PC-3 (cell line): ENCODE measurements around the gene METTL27. TPM values are rescaled to one million over a fixed set of nuclear protein-coding genes. Genes with fewer than 3 reads are reported as not detected.

Experiments
- ATAC-seq: fragments of 200-7000 bp; cut with Tn5 transposase; 2 replicates; pipeline ENCODE4 v1.9.1; 2020; ENCODE audit warnings: mild to moderate bottlenecking, moderate library complexity
- BruUV-seq: library from RNA; stranded (reverse); fragments of 400-500 nt; replicated peaks from 2 replicates; lab custom pipeline; 2021; lab: Mats Ljungman, UMichigan
- CTCF ChIA-PET: fragments of 300-600 bp; sonication (Branson Sonifier 250); formaldehyde crosslinking; loops from one replicate; lab custom pipeline; 2022; ENCODE audit warnings: antibody characterized with exemption; lab: Charles Lee
- POLR2A ChIA-PET: fragments of 300-600 bp; sonication (Branson Sonifier 250); formaldehyde crosslinking; loops from one replicate; lab custom pipeline; 2022; ENCODE audit warnings: antibody characterized with exemption; ENCODE audit not compliant: unreplicated experiment; lab: Charles Lee
- DNase-seq: peaks from one replicate; pipeline ENCODE4 v3.0.0-alpha.2; 2015
- H2AFZ ChIP-seq: fragments of 300-600 bp; sonication (generic); 2 replicates; pipeline ENCODE4 v1.6.0; 2016; ENCODE audit warnings: antibody characterized with exemption, low read length
- H3F3A ChIP-seq: fragments of 300-600 bp; sonication (generic); one replicate; pipeline ENCODE4 v1.6.0; 2017; ENCODE audit warnings: antibody characterized with exemption, low read length, control low read depth, mild to moderate bottlenecking; ENCODE audit not compliant: unreplicated experiment
- H3K27ac ChIP-seq: fragments of 300-600 bp; sonication (generic); 2 replicates; pipeline ENCODE4 v1.5.1; 2016; ENCODE audit warnings: mild to moderate bottlenecking, low read length
- H3K27me3 ChIP-seq: fragments of 300-600 bp; sonication (generic); 2 replicates; pipeline ENCODE4 v1.6.1; 2016; ENCODE audit warnings: low read length, mixed read lengths
- H3K36me3 ChIP-seq: fragments of 300-600 bp; sonication (generic); 2 replicates; pipeline ENCODE4 v1.6.1; 2016; ENCODE audit warnings: low read depth, mixed run types, low read length, mixed read lengths
- H3K4me1 ChIP-seq: fragments of 300-600 bp; sonication (generic); 2 replicates; pipeline ENCODE4 v1.5.1; 2016; ENCODE audit warnings: low read length; ENCODE audit not compliant: insufficient read depth
- H3K4me2 ChIP-seq: fragments of 300-600 bp; sonication (generic); 2 replicates; pipeline ENCODE4 v1.6.0; 2016; ENCODE audit warnings: low read length
- H3K4me3 ChIP-seq: fragments of 300-600 bp; sonication (generic); 2 replicates; pipeline ENCODE4 v1.5.1; 2016; ENCODE audit warnings: mild to moderate bottlenecking, low read length, mixed read lengths
- H3K79me2 ChIP-seq: fragments of 300-600 bp; sonication (generic); 2 replicates; pipeline ENCODE4 v1.6.1; 2017; ENCODE audit warnings: low read length, mixed read lengths
- H3K9ac ChIP-seq: fragments of 300-600 bp; sonication (generic); 2 replicates; pipeline ENCODE4 v1.6.0; 2016; ENCODE audit warnings: mild to moderate bottlenecking, low read length
- H3K9me2 ChIP-seq: fragments of 300-600 bp; sonication (generic); replicated peaks from 2 replicates; pipeline ENCODE4 v1.6.1; 2016; ENCODE audit warnings: mixed run types, low read length, mixed read lengths
- H3K9me3 ChIP-seq: fragments of 300-600 bp; sonication (generic); 2 replicates; pipeline ENCODE4 v1.6.1; 2016; ENCODE audit warnings: low read length, mixed read lengths
- H4K20me1 ChIP-seq: fragments of 300-600 bp; sonication (generic); 2 replicates; pipeline ENCODE4 v1.6.1; 2016; ENCODE audit warnings: low read length, mixed read lengths
- EZH2 ChIP-seq: fragments of 300-600 bp; sonication (generic); IDR thresholded peaks from one replicate; pipeline ENCODE4 v1.6.1; 2017; ENCODE audit warnings: antibody characterized with exemption, mild to moderate bottlenecking, low read length; ENCODE audit not compliant: unreplicated experiment
- EZH2phosphoT487 ChIP-seq: fragments of 300-600 bp; sonication (generic); IDR thresholded peaks from 2 replicates; pipeline ENCODE4 v1.6.1; 2018; ENCODE audit warnings: mild to moderate bottlenecking, antibody characterized with exemption, low read length, borderline replicate concordance
- intact Hi-C: fragments of 100-400 bp; cut with micrococcal nuclease; formaldehyde crosslinking; loops from 2 replicates; pipeline ENCODE4 v1.9.0; 2023
- total RNA-seq: library from RNA; depleted of rRNA; stranded (reverse); fragments of >200 nt; gene quantifications from 2 replicates; pipeline ENCODE4 v1.2.3, GENCODE V29; 2014
- TF ChIP-seq, protein P1 (sequence below): fragments of 300-600 bp; sonication (generic); conservative IDR thresholded peaks from 2 replicates; pipeline ENCODE4 v1.5.1; 2017; ENCODE audit warnings: antibody characterized with exemption, low read depth, mild to moderate bottlenecking, low read length

METTL27 gene
- total RNA-seq, 1 experiment from 2014 or later, result 3.3 TPM

DNA sequence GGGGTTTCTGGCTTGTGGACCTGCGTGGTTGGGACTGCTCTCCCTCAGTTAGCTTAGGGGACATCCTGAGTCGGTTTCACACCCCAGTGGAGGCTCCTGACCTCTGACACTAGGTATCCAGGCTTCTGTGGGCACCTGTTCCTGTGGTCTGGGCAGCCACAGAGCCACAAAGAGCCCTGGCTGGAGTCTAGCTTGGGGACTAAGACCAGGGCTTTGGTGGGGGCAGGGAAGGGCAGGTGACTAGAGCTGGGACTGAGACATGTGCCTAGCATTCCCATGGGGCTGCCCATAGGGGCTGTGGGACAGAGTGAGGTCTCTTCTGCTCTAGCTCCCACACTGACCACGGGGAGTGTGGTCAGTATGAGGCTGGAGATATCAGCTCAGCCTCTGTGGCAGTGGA lies 14.6 kb upstream of the METTL27 start:
- intact Hi-C loops, result loop anchor here (10.0 kb wide), 2 partner anchors 82 to 232 kb away; partner anchors contain the start of genes CLDN3 and MLXIPL
- no peak overlapping the region for H3K4me2 ChIP-seq
- ATAC-seq, result no peak
- peaks cover 11% of the 10 kb centered on the region for H3K4me1 ChIP-seq
- H4K20me1 ChIP-seq, result no peaks in the 10 kb centered on the region
- no peak overlapping the region for H3K27ac ChIP-seq
- no peak overlapping the region for H3K9ac ChIP-seq
- H3K36me3 ChIP-seq, result no peaks in the 10 kb centered on the region
- no peaks in the 10 kb centered on the region for H3K79me2 ChIP-seq
- H2AFZ ChIP-seq, result no peak overlapping the region
- POLR2A ChIA-PET, result no interaction called here
- DNase-seq, result no peak
- H3K9me2 ChIP-seq, result no peaks in the 10 kb centered on the region
- CTCF ChIA-PET, result interaction anchor here (0.7 to 0.8 kb wide), 2 partner anchors 45 to 170 kb away, joined by 4 read pairs; no protein-coding TSS in a partner anchor
- TF ChIP-seq EZH2phosphoT487 (no peak), EZH2 (no peak)
- TF ChIP-seq, protein P1, sequence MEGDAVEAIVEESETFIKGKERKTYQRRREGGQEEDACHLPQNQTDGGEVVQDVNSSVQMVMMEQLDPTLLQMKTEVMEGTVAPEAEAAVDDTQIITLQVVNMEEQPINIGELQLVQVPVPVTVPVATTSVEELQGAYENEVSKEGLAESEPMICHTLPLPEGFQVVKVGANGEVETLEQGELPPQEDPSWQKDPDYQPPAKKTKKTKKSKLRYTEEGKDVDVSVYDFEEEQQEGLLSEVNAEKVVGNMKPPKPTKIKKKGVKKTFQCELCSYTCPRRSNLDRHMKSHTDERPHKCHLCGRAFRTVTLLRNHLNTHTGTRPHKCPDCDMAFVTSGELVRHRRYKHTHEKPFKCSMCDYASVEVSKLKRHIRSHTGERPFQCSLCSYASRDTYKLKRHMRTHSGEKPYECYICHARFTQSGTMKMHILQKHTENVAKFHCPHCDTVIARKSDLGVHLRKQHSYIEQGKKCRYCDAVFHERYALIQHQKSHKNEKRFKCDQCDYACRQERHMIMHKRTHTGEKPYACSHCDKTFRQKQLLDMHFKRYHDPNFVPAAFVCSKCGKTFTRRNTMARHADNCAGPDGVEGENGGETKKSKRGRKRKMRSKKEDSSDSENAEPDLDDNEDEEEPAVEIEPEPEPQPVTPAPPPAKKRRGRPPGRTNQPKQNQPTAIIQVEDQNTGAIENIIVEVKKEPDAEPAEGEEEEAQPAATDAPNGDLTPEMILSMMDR, result no peak
- no peak overlapping the region for H3K4me3 ChIP-seq
- no peaks in the 10 kb centered on the region for H3K9me3 ChIP-seq
- H3F3A ChIP-seq, result no peaks in the 10 kb centered on the region
- no TSS peak for BruUV-seq
- H3K27me3 ChIP-seq, result no peaks in the 10 kb centered on the region

DNA sequence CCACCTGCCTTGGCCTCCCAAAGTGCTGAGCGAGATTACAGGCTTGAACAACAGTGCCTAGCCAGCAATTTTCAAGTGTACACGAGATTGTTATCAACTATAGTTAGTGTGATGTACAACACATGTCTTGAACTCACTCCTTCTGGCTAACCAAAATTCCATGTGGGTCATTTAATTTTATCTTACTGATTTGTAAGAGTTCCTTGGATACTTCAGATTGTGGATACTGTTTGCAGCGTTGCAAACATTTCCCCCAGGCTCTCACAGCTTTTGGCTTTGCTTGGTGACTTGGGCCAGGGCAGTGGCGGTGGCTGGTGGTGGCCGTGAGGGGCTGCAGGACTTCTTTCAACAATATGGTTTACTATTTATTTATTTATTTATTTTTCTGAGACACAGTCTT lies 10.2 kb upstream of the METTL27 start:
- Histone ChIP-seq H3K9me2 (no peaks in the 10 kb centered on the region), H3K9ac (0 out of 2 replicates have a peak overlapping the region, but pooled peaks have one; percentile 27), H2AFZ (no peak overlapping the region), H3K9me3 (no peaks in the 10 kb centered on the region), H3K27me3 (no peaks in the 10 kb centered on the region), H3F3A (peaks cover 6% of the 10 kb centered on the region), H3K36me3 (no peaks in the 10 kb centered on the region), H3K4me1 (peaks cover 50% of the 10 kb centered on the region), H3K4me2 (peak overlapping the region; percentile 42; the same call in 1 of the 2 replicates), H3K4me3 (no peak overlapping the region), H3K27ac (peak overlapping the region; percentile 97), H3K79me2 (no peaks in the 10 kb centered on the region), H4K20me1 (no peaks in the 10 kb centered on the region)
- TF ChIP-seq EZH2phosphoT487, result no peak
- no peak for TF ChIP-seq EZH2
- TF ChIP-seq, protein P1, result no peak
- DNase-seq (peak; percentile 8), ATAC-seq (no peak)
- intact Hi-C loops, result loop anchor here (10.0 kb wide), 2 partner anchors 78 to 228 kb away; partner anchors contain the start of genes CLDN3 and MLXIPL
- BruUV-seq, result no TSS peak
- ChIA-PET POLR2A (no interaction called here), CTCF (no interaction called here)
